Umbilical cord (tissue), 2 donors: Measurements from ENCODE around the gene TMEM125. TPM values are rescaled to one million over a fixed set of nuclear protein-coding genes. Genes with fewer than 3 reads are reported as not detected.

Experiments
- DNase-seq: peaks from one replicate; pipeline ENCODE4 v3.0.0-alpha.2; 2015; ENCODE audit warnings: low spot score
- total RNA-seq: library from RNA; depleted of rRNA; stranded (reverse); fragments of >200 nt; gene quantifications from one replicate; pipeline ENCODE4 v1.2.3, GENCODE V29; 2014; ENCODE audit warnings: low replicate concordance; ENCODE audit not compliant: insufficient read depth

The TMEM125 gene
- total RNA-seq, 1 donor from 2014 or later: 0.72 TPM

GRCh38 chr1:43247256-43247921 is 22.4 kb upstream of the TMEM125 start:
- DNase-seq: no peak

DNA sequence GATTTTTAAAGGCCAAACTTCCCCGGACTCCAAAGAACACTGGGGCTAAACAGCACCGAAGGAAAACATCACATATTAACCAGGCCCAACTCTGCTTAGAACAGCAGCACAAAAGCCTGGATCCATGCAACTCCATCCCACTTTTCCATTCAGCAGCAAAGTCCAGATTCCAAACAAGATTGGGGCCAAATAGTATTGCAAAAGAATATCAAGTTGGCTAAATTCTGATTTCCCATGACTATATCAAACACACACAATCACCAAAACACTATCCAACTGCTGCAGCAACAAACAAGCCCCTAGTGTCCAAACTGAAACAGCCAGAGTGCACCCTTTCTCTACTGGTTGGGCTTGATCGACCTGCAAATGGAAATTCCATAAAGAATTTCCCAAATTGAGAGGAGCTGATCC is 19.4 kb upstream of the TMEM125 start:
- DNase-seq: no peak

DNA sequence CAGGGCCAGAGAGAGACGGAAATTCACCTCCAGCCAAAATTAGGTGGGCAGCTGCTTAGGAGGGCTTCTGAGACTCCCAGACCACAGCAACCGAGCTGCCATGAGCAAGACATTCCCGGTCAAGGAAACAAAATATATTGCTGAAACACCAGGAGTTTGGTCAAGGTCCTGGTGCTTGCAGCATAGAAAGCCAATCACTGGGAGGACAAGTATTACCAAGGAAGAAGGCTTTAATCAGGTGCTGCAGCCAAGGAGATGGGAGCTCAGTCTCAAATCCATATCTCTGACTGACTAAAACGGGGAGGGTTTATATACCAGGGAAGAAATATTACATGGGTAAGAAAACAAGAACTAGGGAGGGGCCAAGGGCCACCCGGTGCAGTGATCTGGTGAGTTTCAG is 18.8 kb upstream of the TMEM125 start:
- DNase-seq: no peak

- no peak for DNase-seq
Measured at GRCh38 chr1:43252225-43252624, 17.6 kb upstream of the TMEM125 start.

- DNase-seq: no peak
Measured at GRCh38 chr1:43253173-43253572, 16.6 kb upstream of the TMEM125 start.

DNA sequence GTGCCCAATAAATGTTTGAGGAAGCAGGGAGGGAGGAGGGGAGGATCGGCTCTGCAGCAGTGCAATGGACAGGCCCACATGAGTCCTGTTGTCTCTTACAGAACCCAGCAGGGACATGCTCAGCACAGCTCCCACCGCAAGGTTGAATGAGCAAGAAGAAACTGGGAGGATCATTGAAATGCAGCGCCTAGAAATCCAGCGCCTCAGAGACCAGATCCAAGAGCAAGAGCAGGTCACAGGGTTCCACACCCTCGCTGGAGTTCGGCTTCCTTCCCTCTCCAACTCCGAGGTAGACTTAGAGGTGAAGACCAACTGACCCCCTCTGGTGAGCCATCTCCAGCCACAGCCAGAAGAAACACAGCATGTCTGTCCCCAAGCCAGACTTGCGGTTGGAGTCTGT is 15.9 kb upstream of the TMEM125 start:
- DNase-seq: no peak

DNA sequence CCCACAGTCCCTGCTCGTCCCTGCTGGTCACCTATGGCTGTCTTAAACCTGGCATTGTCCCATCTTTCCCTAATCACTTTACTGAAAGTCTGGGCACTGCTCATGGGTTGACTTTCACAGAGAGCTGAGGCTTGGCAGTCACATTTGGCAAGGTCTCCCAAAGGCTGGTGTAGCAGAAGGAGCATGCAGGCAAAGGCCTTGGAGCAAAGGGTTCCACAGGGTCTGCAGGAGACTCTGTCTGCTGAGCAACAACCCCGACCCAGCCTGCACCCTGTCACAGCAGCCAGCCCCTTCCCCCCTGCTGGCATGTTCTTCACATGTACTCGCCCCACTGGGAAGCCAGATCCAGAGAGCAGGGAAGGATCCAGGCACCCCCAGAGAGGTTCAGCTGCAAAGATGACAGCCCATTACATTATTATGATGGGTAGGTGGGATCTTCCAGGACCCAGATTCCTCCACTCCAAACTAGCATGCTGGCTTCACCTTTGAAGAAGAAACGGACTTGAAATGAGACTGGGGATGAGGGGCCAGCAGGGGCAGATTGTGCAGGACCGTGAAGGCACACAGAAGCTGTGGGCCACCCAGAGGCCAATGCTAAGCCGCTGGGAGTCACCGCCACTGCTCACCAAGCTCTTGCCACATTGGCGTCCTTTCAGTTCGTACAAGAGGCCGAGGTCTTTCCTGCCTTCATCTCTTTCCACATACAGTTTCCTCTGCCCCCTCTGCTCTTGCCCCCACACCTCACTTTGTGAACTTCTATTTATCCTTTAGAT is 14.2 kb upstream of the TMEM125 start:
- no peak for DNase-seq

GRCh38 chr1:43256675-43257570 is 12.9 kb upstream of the TMEM125 start:
- no peak for DNase-seq

DNA sequence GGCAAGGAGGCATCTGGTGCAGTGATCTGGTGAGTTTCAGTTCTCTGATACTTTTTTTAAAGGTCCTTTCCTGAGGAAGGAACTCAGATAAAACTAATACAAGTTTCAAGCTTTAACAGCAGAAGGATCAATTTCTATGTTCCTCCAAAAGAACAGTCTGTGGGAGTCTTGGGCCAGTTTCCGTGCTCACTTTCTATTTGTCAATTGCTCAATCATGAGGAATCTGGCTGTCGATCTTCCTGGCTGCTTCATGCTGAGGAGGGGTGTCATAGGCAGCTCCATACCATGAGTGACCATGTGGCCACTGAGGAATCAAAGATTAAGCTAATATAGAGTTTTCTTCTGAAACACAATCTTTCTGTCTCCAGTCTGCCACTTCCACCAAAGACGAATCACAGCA is 11.4 kb upstream of the TMEM125 start:
- DNase-seq: no peak

GRCh38 chr1:43265431-43265830 is 4.4 kb upstream of the TMEM125 start:
- no peak for DNase-seq

GRCh38 chr1:43266881-43267280 is 2.9 kb upstream of the TMEM125 start:
- DNase-seq: no peak

GRCh38 chr1:43267291-43267805 is 2.4 kb upstream of the TMEM125 start:
- DNase-seq: peak; percentile 12

DNA sequence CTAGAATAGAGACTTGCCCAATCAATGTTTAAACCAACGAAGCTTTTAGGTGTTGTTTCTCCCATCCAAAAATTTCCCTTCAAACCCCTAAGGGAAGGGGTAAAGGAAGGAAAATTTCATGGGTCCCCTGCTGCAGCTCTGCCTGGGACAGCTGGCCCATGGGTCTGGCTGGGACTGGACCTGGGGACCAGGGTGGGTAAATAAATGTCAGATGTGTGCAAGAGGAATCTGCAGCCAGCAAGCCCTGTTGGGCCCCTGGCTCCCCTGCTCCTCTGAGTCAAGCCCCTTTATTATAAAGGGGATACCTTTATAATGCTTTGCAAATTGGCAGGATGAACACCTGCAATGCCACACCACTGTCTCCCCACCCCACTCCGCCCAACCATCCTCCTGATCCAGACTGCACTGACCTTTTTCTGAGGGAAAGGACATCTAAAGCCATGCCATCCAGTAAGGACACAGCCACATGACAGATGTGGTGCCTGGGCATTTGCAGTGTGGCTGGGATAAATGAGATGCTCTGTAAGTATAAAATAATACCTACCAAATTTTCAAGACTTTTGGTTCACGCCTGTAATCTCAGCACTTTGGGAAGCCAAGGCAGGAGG is 1.9 kb upstream of the TMEM125 start:
- DNase-seq: no peak

DNA sequence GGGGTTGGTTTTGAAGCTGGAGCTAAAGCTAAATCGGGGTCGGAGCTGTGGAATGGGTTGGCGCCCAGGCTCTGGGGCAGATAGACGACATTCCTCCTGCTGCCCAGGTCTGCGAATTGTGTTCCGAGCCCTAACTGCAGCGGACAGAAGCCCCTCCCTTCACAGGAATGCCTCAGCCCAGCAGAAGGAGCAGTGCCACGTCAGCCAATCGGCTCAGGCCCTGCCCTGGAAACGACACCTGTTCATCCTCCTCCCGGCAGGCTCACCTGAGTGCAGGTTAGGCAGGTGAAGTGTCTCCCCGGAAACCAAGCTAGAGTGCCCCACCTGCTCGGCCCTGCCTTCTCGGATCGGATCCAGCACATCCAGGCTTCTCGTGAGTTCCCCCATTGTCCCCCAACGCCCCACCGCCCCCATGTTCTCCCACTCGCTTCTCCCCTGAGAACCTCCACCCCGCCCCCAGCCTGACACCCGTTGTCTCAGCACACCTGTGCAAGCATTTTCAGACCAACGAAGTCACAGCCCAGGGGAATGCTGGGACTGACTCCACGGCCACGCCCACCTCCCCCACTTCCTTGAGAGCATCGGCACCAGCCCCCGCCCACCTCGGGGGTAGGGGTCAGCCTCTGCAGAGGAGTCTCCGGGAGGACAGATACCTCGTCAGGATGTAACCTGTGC is 775 bp downstream of the TMEM125 start:
- peak; percentile 54 for DNase-seq

- no peak for DNase-seq
Measured at GRCh38 chr1:43271186-43272118, 1.7 kb downstream of the TMEM125 start.

DNA sequence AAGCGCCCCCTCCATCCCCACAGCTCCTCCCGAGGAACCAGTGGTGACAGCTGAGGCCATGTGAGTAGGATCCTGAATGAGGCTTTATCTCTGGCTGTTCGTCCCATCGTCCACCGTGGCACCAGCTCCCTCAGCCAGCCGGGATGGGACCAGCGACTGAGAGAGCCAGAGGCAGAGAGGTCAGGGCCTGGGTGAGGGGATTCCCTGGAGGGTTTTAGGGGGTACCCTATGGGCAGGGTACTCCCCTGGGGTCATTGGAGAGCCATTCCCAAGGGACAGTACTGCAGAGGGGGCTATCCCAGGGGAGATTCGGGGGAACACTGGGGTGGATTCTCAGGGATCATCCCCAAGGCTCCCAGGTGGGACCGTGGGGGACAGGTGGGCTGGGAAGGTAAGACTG is 2.4 kb downstream of the TMEM125 start:
- no peak for DNase-seq

- no peak for DNase-seq
Measured at GRCh38 chr1:43272576-43273571, 3.1 kb downstream of the TMEM125 start.

- no peak for DNase-seq
Measured at GRCh38 chr1:43273708-43274107, 3.9 kb downstream of the TMEM125 start.
